ENCODE measurements around the gene KRTAP5-5.
"Not testable (repeated sequence)": the region's sequence is repeated elsewhere in the genome, so short reads cannot be mapped to it uniquely, and the experiment has no call there.

KRTAP5-5 gene

GRCh38 chr11:1607901-1608300 is 21.7 kb upstream of the KRTAP5-5 start:
- FAIRE-seq = not testable (repeated sequence)

- FAIRE-seq = no peak
These were observed 21.2 kb upstream of the KRTAP5-5 start, which contains the start of gene KRTAP5-3 for GRCh38 chr11:1608363-1608762. Gene KRTAP5-3 (minus strand): TSS chr11:1608463. CDS start chr11:1608385, 78 bp downstream.

GRCh38 chr11:1618231-1618630 is 11.3 kb upstream of the KRTAP5-5 start:
- FAIRE-seq = no peak

GRCh38 chr11:1619449-1619848 is 10.1 kb upstream of the KRTAP5-5 start:
- no peak for FAIRE-seq

- FAIRE-seq = no peak
These were observed 7.5 kb upstream of the KRTAP5-5 start, which contains the start of gene KRTAP5-4 for GRCh38 chr11:1622086-1622485. Gene KRTAP5-4 (minus strand): TSS chr11:1622138. CDS start chr11:1622093, 45 bp downstream.

- no peak for FAIRE-seq
These were observed 5.9 kb upstream of the KRTAP5-5 start for GRCh38 chr11:1623716-1624115.

GRCh38 chr11:1624621-1625020 is 5.0 kb upstream of the KRTAP5-5 start:
- no peak for FAIRE-seq

- FAIRE-seq = no peak
These were observed 4.0 kb upstream of the KRTAP5-5 start for GRCh38 chr11:1625541-1625940.

GRCh38 chr11:1628506-1629325 is 859 bp upstream of the KRTAP5-5 start:
- no peak for FAIRE-seq

- FAIRE-seq = no peak
These were observed 696 bp downstream of the KRTAP5-5 start for GRCh38 chr11:1630271-1630670.

GRCh38 chr11:1631066-1631568 is 1.5 kb downstream of the KRTAP5-5 start:
- FAIRE-seq = no peak

GRCh38 chr11:1632053-1632714 is 2.6 kb downstream of the KRTAP5-5 start:
- no peak for FAIRE-seq

GRCh38 chr11:1633864-1634263 is 4.3 kb downstream of the KRTAP5-5 start:
- FAIRE-seq = no peak

GRCh38 chr11:1636291-1636950 is 6.8 kb downstream of the KRTAP5-5 start:
- no peak for FAIRE-seq

GRCh38 chr11:1637628-1638027 is 8.1 kb downstream of the KRTAP5-5 start:
- FAIRE-seq = no peak

- FAIRE-seq = no peak
These were observed 8.8 kb downstream of the KRTAP5-5 start for GRCh38 chr11:1638344-1638743.

- FAIRE-seq = no peak
These were observed 9.6 kb downstream of the KRTAP5-5 start for GRCh38 chr11:1639102-1639620.

GRCh38 chr11:1639666-1640065 is 10.1 kb downstream of the KRTAP5-5 start:
- no peak for FAIRE-seq

GRCh38 chr11:1640076-1640946 is 10.7 kb downstream of the KRTAP5-5 start:
- FAIRE-seq = no peak

GRCh38 chr11:1641096-1641495 is 11.5 kb downstream of the KRTAP5-5 start:
- FAIRE-seq = no peak

GRCh38 chr11:1642288-1643145 is 12.9 kb downstream of the KRTAP5-5 start:
- FAIRE-seq = no peak

All from islet of Langerhans (tissue), 1 donor.